Osteocyte (in vitro differentiated cells): ENCODE data around the gene RBP5. TPM values are rescaled to one million over a fixed set of nuclear protein-coding genes. Genes with fewer than 3 reads are reported as not detected.

ENCODE experiments used
- DNase-seq: peaks from one replicate; pipeline ENCODE4 v3.0.0; 2021; ENCODE audit warnings: mixed read lengths; ENCODE audit not compliant: unreplicated experiment; ENCODE audit errors: extremely low spot score
- H3K27ac Mint-ChIP-seq: one replicate; pipeline ENCODE4 v1.8.0; 2021; ENCODE audit warnings: mild to moderate bottlenecking, mixed read lengths; ENCODE audit not compliant: unreplicated experiment
- H3K27me3 Mint-ChIP-seq: one replicate; pipeline ENCODE4 v1.8.0; 2021; ENCODE audit warnings: mixed read lengths; ENCODE audit not compliant: unreplicated experiment
- H3K36me3 Mint-ChIP-seq: one replicate; pipeline ENCODE4 v1.8.0; 2021; ENCODE audit warnings: mixed read lengths; ENCODE audit not compliant: unreplicated experiment
- H3K4me1 Mint-ChIP-seq: one replicate; pipeline ENCODE4 v1.8.0; 2021; ENCODE audit warnings: mixed read lengths; ENCODE audit not compliant: unreplicated experiment
- H3K4me3 Mint-ChIP-seq: one replicate; pipeline ENCODE4 v1.8.0; 2021; ENCODE audit warnings: mild to moderate bottlenecking, moderate library complexity, mixed read lengths; ENCODE audit not compliant: unreplicated experiment
- H3K9me3 Mint-ChIP-seq: one replicate; pipeline ENCODE4 v1.8.0; 2021; ENCODE audit warnings: mixed read lengths; ENCODE audit not compliant: unreplicated experiment
- total RNA-seq: library from RNA; stranded (reverse); gene quantifications from 2 replicates; pipeline ENCODE4 v1.2.1, GENCODE V29; 2021
- TF ChIP-seq, protein P1 (sequence below): fragments of 200-600 bp; sonication (generic); IDR thresholded peaks from 2 replicates; pipeline ENCODE4 v1.5.0; 2021; ENCODE audit warnings: antibody characterized with exemption, mild to moderate bottlenecking, moderate library complexity

Gene RBP5
- total RNA-seq, 1 donor from 2014 or later: not detected

DNA sequence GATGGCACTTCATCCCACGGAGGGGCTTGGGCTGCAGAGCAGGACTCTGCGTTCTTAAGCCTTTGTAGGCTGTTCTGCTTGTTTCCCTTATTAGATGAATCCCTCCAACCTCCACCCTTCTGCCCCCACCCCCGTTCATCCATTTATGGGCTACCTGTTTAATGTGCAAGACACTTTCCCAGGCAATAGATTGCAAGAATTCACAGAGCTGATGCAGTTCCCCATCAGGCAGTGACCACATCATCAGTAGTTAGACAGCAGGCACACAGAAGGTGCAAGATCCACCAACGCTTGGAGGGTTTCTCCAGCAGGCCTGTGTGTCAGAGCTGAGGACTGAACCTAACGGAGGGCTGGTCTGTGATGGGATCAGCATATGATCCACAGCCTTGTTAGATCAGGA is 35.2 kb downstream of the RBP5 start:
- TF ChIP-seq, protein P1, sequence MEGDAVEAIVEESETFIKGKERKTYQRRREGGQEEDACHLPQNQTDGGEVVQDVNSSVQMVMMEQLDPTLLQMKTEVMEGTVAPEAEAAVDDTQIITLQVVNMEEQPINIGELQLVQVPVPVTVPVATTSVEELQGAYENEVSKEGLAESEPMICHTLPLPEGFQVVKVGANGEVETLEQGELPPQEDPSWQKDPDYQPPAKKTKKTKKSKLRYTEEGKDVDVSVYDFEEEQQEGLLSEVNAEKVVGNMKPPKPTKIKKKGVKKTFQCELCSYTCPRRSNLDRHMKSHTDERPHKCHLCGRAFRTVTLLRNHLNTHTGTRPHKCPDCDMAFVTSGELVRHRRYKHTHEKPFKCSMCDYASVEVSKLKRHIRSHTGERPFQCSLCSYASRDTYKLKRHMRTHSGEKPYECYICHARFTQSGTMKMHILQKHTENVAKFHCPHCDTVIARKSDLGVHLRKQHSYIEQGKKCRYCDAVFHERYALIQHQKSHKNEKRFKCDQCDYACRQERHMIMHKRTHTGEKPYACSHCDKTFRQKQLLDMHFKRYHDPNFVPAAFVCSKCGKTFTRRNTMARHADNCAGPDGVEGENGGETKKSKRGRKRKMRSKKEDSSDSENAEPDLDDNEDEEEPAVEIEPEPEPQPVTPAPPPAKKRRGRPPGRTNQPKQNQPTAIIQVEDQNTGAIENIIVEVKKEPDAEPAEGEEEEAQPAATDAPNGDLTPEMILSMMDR: no peak
- Mint-ChIP-seq H3K36me3 (peaks cover 3% of the 10 kb centered on the region), H3K27ac (no peak overlapping the region), H3K4me3 (no peak overlapping the region), H3K4me1 (peaks cover 17% of the 10 kb centered on the region), H3K27me3 (peaks cover 3% of the 10 kb centered on the region), H3K9me3 (no peaks in the 10 kb centered on the region)
- DNase-seq: no peak

DNA sequence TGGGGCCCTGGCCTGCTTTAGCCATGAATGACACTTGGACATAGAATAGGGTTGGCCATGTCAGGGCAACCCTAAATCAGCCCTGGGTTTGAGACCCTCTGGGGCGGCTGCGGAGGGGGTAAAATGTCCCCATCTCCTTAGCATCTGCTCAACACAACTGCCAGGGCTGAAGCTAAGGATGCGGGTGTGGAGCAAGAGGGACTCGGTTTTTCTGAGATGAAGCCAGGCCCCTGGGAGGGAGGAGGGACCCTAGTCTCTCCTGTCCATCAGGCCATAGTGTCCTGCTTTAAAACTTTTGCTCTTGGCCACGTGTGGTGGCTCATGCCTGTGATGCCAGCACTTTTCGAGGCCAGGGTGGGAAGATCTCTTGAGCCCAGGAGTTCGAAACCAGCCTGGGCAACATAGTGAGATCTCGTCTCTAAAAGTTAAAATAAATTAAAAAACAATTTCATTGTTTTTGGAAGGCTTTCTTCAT is 35.7 kb downstream of the RBP5 start:
- Mint-ChIP-seq H3K9me3 (no peaks in the 10 kb centered on the region), H3K36me3 (peaks cover 3% of the 10 kb centered on the region), H3K27ac (peak overlapping the region; percentile 29), H3K4me3 (no peak overlapping the region), H3K27me3 (peaks cover 3% of the 10 kb centered on the region), H3K4me1 (peaks cover 17% of the 10 kb centered on the region)
- TF ChIP-seq, protein P1: no peak
- no peak for DNase-seq

- DNase-seq: no peak
- Mint-ChIP-seq H3K4me3 (peak within 1 kb of the TSS; percentile 74), H3K4me1 (peaks cover 17% of the 10 kb centered on the region), H3K36me3 (peaks cover 3% of the 10 kb centered on the region), H3K27me3 (peaks cover 3% of the 10 kb centered on the region), H3K27ac (peak within 1 kb of the TSS; percentile 58), H3K9me3 (no peaks in the 10 kb centered on the region)
- TF ChIP-seq, protein P1: peak; percentile 89
Measured at GRCh38 chr12:7092229-7092985, 36.3 kb downstream of the RBP5 start, which contains the start of gene C1R. Gene C1R (minus strand): TSS chr12:7092445. CDS start chr12:7092388, 57 bp downstream.

GRCh38 chr12:7091660-7092228 is 36.9 kb downstream of the RBP5 start:
- no peak for DNase-seq
- H3K9me3 Mint-ChIP-seq: no peaks in the 10 kb centered on the region
- H3K27ac Mint-ChIP-seq: no peak overlapping the region
- H3K27me3 Mint-ChIP-seq: peaks cover 5% of the 10 kb centered on the region
- TF ChIP-seq, protein P1: no peak
- H3K4me3 Mint-ChIP-seq: peak overlapping the region; percentile 74
- peaks cover 3% of the 10 kb centered on the region for H3K36me3 Mint-ChIP-seq
- peaks cover 17% of the 10 kb centered on the region for H3K4me1 Mint-ChIP-seq

- no peaks in the 10 kb centered on the region for H3K9me3 Mint-ChIP-seq
- TF ChIP-seq, protein P1: no peak
- H3K4me1 Mint-ChIP-seq: peaks cover 17% of the 10 kb centered on the region
- DNase-seq: no peak
- H3K27ac Mint-ChIP-seq: no peak overlapping the region
- H3K36me3 Mint-ChIP-seq: peaks cover 3% of the 10 kb centered on the region
- H3K4me3 Mint-ChIP-seq: peak overlapping the region; percentile 20
- H3K27me3 Mint-ChIP-seq: peaks cover 5% of the 10 kb centered on the region
Measured at GRCh38 chr12:7091171-7091570, 37.5 kb downstream of the RBP5 start.
